PFSK-1 (cell line): Measurements from ENCODE around the gene METTL16.

Experiments used
- FOXP2 ChIP-seq: optimal IDR thresholded peaks from 2 replicates; pipeline ENCODE3; 2011; ENCODE audit warnings: borderline replicate concordance, control low read depth, inconsistent platforms; ENCODE audit not compliant: insufficient read depth; ENCODE audit errors: extremely low read length, extremely low read depth
- POLR2AphosphoS5 ChIP-seq: IDR thresholded peaks from 2 replicates; pipeline ENCODE4 v1.6.1; 2012; ENCODE audit warnings: low read depth, mild to moderate bottlenecking, control low read depth, low read length, moderate library complexity
- REST ChIP-seq, 2 experiments: IDR thresholded peaks; 2 replicates each; pipeline versions ENCODE4 v1.6.1 to v1.8.0; 2011 to 2012; ENCODE audit warnings: low read depth in 2 of 2, low read length in 2 of 2, control low read depth in 1 of 2, inconsistent platforms in 1 of 2, mild to moderate bottlenecking in 1 of 2, moderate library complexity in 1 of 2; ENCODE audit not compliant: insufficient read depth in 1 of 2
- SIN3A ChIP-seq: IDR thresholded peaks from 2 replicates; pipeline ENCODE4 v1.6.1; 2012; ENCODE audit warnings: mild to moderate bottlenecking, low read length, moderate library complexity, borderline replicate concordance; ENCODE audit not compliant: insufficient read depth
- TAF1 ChIP-seq: IDR thresholded peaks from 2 replicates; pipeline ENCODE4 v1.6.1; 2012; ENCODE audit warnings: low read length, control low read depth, borderline replicate concordance; ENCODE audit not compliant: insufficient read depth

METTL16 gene

GRCh38 chr17:2532146-2532720 lies 20.5 kb upstream of the METTL16 start:
- no peak for TF ChIP-seq TAF1
- no peak for TF ChIP-seq SIN3A

GRCh38 chr17:2521257-2521656 lies 9.6 kb upstream of the METTL16 start:
- TF ChIP-seq POLR2AphosphoS5 (no peak), TAF1 (no peak), SIN3A (no peak), REST (IDR thresholded peaks at IDR 0.05; ENCODE audit: insufficient read depth in 1 of 2, low read depth in 2 of 2, low read length in 2 of 2) (no peak), FOXP2 (no peak)

- no peak for TF ChIP-seq SIN3A
- TF ChIP-seq REST (IDR thresholded peaks at IDR 0.05; ENCODE audit: insufficient read depth in 1 of 2, low read depth in 2 of 2, low read length in 2 of 2) = no peak
- no peak for TF ChIP-seq FOXP2
- no peak for TF ChIP-seq TAF1
- TF ChIP-seq POLR2AphosphoS5 = no peak
These were observed 5.9 kb upstream of the METTL16 start for GRCh38 chr17:2517539-2517938.

- TF ChIP-seq FOXP2 = no peak
- TF ChIP-seq TAF1 = no peak; the same call in 1 of the 2 replicates
- no peak for TF ChIP-seq POLR2AphosphoS5
- TF ChIP-seq REST (IDR thresholded peaks at IDR 0.05; ENCODE audit: insufficient read depth in 1 of 2, low read depth in 2 of 2, low read length in 2 of 2) = no peak
- TF ChIP-seq SIN3A = no peak
These were observed 588 bp downstream of the METTL16 start for GRCh38 chr17:2511138-2511461.

- TF ChIP-seq REST (IDR thresholded peaks at IDR 0.05; ENCODE audit: insufficient read depth in 1 of 2, low read depth in 2 of 2, low read length in 2 of 2) = no peak
- TF ChIP-seq TAF1 = no peak
These were observed 1.1 kb downstream of the METTL16 start for GRCh38 chr17:2510559-2510958.

- TF ChIP-seq SIN3A (no peak), FOXP2 (no peak), TAF1 (no peak), POLR2AphosphoS5 (no peak), REST (IDR thresholded peaks at IDR 0.05; ENCODE audit: insufficient read depth in 1 of 2, low read depth in 2 of 2, low read length in 2 of 2) (no peak)
These were observed 3.7 kb downstream of the METTL16 start for GRCh38 chr17:2508035-2508434.
